ENCODE measurements around the gene TCAIM. TPM values are rescaled to one million over a fixed set of nuclear protein-coding genes. Genes with fewer than 3 reads are reported as not detected.

Gene TCAIM
- total and polyA plus RNA-seq, 9 of the 15 experiments (the other 6 are each of a cell fraction or from before 2014, with no cell fraction given) = 19.7 to 53.3 (median 36.9) TPM

- TF ChIP-seq KLF16 (IDR thresholded peaks at IDR 0.05) = 0 out of 2 replicates have a peak, but pooled peaks have one; percentile 20
- TF ChIP-seq, protein P1, sequence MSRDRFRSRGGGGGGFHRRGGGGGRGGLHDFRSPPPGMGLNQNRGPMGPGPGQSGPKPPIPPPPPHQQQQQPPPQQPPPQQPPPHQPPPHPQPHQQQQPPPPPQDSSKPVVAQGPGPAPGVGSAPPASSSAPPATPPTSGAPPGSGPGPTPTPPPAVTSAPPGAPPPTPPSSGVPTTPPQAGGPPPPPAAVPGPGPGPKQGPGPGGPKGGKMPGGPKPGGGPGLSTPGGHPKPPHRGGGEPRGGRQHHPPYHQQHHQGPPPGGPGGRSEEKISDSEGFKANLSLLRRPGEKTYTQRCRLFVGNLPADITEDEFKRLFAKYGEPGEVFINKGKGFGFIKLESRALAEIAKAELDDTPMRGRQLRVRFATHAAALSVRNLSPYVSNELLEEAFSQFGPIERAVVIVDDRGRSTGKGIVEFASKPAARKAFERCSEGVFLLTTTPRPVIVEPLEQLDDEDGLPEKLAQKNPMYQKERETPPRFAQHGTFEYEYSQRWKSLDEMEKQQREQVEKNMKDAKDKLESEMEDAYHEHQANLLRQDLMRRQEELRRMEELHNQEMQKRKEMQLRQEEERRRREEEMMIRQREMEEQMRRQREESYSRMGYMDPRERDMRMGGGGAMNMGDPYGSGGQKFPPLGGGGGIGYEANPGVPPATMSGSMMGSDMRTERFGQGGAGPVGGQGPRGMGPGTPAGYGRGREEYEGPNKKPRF (IDR thresholded peaks at IDR 0.05; ENCODE audit: low read depth, low read length) = no peak
- TF ChIP-seq, protein P2, sequence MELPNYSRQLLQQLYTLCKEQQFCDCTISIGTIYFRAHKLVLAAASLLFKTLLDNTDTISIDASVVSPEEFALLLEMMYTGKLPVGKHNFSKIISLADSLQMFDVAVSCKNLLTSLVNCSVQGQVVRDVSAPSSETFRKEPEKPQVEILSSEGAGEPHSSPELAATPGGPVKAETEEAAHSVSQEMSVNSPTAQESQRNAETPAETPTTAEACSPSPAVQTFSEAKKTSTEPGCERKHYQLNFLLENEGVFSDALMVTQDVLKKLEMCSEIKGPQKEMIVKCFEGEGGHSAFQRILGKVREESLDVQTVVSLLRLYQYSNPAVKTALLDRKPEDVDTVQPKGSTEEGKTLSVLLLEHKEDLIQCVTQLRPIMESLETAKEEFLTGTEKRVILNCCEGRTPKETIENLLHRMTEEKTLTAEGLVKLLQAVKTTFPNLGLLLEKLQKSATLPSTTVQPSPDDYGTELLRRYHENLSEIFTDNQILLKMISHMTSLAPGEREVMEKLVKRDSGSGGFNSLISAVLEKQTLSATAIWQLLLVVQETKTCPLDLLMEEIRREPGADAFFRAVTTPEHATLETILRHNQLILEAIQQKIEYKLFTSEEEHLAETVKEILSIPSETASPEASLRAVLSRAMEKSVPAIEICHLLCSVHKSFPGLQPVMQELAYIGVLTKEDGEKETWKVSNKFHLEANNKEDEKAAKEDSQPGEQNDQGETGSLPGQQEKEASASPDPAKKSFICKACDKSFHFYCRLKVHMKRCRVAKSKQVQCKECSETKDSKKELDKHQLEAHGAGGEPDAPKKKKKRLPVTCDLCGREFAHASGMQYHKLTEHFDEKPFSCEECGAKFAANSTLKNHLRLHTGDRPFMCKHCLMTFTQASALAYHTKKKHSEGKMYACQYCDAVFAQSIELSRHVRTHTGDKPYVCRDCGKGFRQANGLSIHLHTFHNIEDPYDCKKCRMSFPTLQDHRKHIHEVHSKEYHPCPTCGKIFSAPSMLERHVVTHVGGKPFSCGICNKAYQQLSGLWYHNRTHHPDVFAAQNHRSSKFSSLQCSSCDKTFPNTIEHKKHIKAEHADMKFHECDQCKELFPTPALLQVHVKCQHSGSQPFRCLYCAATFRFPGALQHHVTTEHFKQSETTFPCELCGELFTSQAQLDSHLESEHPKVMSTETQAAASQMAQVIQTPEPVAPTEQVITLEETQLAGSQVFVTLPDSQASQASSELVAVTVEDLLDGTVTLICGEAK (IDR thresholded peaks at IDR 0.05) = no peak
- TF ChIP-seq, protein P2 (CRISPR knock-in tag; IDR thresholded peaks at IDR 0.05) = no peak
- no peak for TF ChIP-seq HNRNPL (IDR thresholded peaks at IDR 0.05; ENCODE audit: low read depth, low read length)
- TF ChIP-seq CBFA2T3 (IDR thresholded peaks at IDR 0.05) = peak; percentile 77
- TF ChIP-seq TRIM24 (IDR thresholded peaks at IDR 0.05) = peak in 1 of 2 experiments; percentile 72; a peak in 3 of 4 replicates
- no peak for TF ChIP-seq CBX5 (IDR thresholded peaks at IDR 0.05; ENCODE audit: borderline replicate concordance, low read depth)
- peak; percentile 41; the same call in 1 of the 2 replicates for TF ChIP-seq TFAP4 (CRISPR knock-in tag; IDR thresholded peaks at IDR 0.05; ENCODE audit: borderline replicate concordance)
- peak; percentile 66 for TF ChIP-seq ATF7 (IDR thresholded peaks at IDR 0.05)
- TF ChIP-seq HEY1 (CRISPR knock-in tag; IDR thresholded peaks at IDR 0.05; ENCODE audit: borderline replicate concordance) = no peak
- TF ChIP-seq TCF3 (CRISPR knock-in tag; IDR thresholded peaks at IDR 0.05) = peak; percentile 64
- TF ChIP-seq CC2D1A (IDR thresholded peaks at IDR 0.05) = no peak
These were observed 16.9 kb downstream of the TCAIM start (continued) for GRCh38 chr3:44355362-44356033.

Measured in K562 (cell line).